NCI-H2029 treated with DMSO at 0.1 percent for 48 hours (cell line): Measurements from ENCODE around the gene SCAMP2.

ENCODE experiments used
- DNase-seq: peaks from one replicate; lab custom pipeline; 2025; lab: John Stamatoyannopoulos, UW

SCAMP2 gene

GRCh38 chr15:74838137-74838516 lies 35.0 kb downstream of the SCAMP2 start:
- no peak for DNase-seq

DNA sequence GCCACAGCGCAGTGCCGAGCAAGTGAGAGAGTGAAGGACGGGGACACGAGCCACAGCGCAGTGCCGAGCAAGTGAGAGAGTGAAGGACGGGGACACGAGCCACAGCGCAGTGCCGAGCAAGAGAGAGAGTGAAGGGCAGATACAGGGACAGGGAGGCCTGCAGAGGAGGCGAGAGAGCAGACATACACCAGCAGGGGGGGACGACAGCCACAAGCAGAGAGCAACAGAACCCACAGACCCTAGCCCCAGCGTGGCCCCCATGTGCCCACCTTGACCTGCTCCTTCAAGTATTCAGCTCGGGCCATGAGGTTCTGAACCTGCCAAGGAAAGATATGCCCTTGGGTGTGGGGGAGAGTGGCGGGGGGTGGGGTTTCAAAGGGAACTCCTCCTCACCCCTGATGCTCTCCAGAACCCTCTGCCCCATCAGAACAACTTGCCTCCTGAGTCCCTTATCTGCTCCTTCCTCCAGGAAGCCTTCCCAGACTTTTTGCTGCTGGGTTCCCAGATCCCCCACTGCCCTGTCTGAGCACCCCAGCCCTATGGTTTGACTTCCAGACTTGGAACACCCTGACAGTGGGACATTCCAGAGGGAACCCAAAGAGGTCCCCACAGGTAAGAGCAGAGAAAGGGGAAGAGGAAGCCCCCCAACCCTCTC lies 35.6 kb downstream of the SCAMP2 start:
- DNase-seq = no peak

- no peak for DNase-seq
Observed at GRCh38 chr15:74836846-74837245, 36.3 kb downstream of the SCAMP2 start.

DNA sequence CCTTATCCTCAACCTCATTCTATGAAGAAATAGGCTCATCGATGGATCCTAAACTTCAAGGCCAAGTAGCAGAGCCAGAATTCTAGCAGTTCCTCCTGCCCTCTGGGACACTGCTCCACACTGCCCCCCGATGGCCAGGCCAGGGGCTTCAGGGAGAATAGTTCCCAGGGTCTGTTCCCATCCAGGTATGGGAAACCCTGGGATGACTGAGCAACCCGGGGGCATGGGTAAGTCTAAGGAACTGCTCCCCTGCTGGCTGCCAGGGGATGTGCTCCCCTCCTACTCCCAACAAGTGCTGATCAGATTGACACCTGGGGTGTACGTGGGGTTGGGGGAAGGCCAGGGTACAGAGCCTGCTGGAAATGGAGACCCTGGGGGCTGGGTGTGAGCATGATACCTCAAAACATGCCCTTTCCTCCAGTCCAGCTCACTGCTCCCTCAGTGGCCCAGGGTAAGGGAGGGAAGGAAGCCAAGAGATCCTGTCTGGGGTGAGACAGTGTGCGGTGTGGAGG lies 37.8 kb downstream of the SCAMP2 start:
- DNase-seq = no peak

- no peak for DNase-seq
Observed at GRCh38 chr15:74833376-74834107, 39.6 kb downstream of the SCAMP2 start.

- no peak for DNase-seq
Observed at GRCh38 chr15:74832826-74833225, 40.3 kb downstream of the SCAMP2 start.

- no peak for DNase-seq
Observed at GRCh38 chr15:74831813-74832495, 41.2 kb downstream of the SCAMP2 start.

DNA sequence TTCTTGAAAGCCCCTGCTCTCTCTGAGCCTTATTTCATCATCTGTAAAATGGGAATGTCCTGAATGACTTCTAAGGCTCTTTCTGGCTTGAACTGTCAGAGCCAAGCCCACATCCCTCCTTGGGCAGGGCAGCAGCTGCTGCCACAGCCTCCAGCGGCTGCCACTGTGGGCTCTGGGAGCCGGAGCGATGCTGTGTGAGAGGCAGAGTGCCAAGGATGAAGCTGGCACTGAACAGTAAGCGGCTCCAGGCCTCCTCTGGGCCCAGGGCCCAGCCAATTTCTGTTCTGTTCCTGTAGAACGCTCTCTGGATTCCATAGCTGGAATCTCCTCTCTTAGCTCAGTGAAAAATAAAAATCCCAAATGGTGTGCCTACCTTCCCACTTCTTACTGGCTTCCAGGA lies 42.3 kb downstream of the SCAMP2 start:
- no peak for DNase-seq

DNA sequence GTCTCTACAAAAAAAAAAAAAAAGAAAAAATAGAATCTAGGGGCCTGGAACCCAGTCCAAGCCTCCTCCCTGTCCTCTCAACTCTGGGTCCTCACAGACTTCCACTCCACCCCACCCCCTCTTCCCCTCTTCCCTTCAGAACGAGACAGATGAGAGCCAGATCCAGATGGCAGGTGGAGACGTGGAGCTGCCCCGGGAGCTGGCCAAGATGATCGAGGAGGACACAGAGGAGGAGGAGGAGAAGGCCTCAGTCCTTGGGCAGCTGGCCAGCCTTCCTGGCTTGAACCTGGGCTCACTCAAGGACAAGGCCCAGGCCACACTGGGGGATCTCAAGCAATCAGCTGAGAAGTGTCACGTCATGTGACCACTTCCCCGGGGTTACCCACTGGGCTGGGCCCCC lies 43.2 kb downstream of the SCAMP2 start:
- no peak for DNase-seq

GRCh38 chr15:74829486-74829885 lies 43.7 kb downstream of the SCAMP2 start:
- no peak for DNase-seq

DNA sequence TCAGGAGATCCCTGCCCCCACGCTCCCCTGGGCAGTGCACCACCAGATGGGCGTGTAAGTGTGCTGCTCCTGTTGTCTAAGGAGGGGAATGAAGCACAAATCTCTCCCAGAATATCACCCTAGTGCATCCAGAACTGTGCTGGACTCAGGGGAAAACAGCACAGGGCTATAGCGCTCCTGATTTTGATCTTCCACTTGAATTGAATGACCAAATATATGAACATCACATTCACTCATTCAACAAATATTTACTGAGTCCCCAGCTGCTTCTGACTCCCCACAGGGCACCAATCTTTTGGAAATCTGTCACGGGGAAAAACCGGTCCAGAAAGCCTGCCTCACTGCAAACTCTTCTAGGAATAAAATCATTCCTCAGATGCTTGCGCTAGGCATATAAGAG lies 44.3 kb downstream of the SCAMP2 start:
- no peak for DNase-seq

GRCh38 chr15:74827614-74828013 lies 45.6 kb downstream of the SCAMP2 start:
- no peak for DNase-seq

DNA sequence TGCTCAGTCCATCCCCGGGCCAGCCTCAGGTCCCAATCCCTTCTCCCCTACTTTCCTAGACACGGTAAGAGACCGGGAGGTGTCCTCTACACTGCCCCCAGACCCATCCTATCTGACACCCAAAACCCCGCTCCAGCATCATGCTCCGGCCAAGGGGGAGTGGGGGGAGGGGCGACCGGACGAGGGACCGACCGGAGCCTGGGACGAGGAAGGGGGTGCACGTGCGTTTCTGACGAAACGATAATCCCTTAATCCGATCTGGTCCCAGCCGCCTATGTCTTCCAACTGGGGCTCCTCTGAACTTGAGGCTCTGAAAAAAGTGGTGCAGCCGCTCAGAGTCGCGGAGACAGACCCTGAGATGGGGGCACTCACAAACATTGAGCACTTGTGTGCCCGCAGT lies 46.2 kb downstream of the SCAMP2 start:
- no peak for DNase-seq

- no peak for DNase-seq
Observed at GRCh38 chr15:74826364-74826819, 46.8 kb downstream of the SCAMP2 start, which contains the start of gene CPLX3. Gene CPLX3 (plus strand): TSS chr15:74826627. CDS start chr15:74826704, 77 bp downstream.

DNA sequence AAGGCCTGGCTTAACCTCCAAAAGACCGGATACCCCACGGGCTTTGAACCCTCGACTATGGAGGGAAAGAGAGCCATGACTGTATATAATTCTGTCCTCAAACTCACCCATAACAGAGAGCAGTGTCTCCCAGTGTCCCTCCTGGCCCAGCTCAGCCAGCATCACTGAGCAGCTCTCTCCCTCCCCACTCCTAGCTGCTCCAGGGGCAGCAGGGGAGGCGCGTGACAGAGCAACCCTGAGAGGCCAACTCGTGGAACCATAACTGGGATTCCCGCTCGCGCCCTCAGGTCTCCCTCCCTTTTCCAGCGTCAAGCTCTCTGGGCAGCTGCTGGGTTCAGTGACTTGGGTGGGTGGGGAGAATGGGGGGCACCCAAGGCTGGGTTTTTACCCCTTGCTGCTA lies 47.3 kb downstream of the SCAMP2 start:
- DNase-seq = no peak

DNA sequence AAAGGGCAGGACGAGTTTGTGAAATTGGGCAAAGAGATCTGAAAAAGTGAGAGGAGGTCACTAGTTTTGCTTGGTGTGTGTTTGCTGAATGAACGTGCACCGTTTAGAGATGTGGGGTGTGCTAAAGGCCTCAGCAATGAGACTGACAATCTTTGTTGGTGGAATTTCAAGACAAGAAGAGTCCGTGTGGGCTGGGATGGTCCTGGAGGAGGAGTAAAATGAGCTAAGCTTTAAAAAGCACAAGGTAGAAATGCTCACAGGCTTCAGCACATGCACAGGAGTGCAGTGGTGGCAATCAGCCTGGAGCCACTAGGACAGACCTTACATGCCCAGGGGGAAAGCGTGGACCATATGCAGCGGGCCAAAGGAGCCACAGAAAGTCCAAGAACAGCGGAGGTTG lies 48.2 kb downstream of the SCAMP2 start:
- no peak for DNase-seq

DNA sequence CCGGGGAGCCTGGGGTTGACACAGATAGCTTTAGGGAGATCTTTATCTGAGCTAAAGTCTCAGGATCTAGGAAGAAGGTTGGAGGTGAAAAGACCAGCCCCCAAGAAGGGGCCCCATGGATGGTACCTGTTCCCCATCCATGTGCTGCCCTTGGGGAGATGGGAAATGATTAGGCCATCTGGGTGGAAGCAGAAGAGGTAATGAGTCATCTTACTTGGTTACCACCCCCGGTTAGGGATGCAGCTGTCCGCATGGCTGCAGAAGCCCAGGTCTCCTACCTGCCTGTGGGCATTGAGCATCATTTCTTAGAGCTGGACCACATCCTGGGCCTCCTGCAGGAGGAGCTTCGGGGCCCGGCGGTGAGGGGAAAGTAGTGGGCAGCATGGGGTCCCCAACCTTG lies 49.8 kb downstream of the SCAMP2 start:
- no peak for DNase-seq

GRCh38 chr15:74822233-74822632 lies 50.9 kb downstream of the SCAMP2 start:
- DNase-seq = no peak

DNA sequence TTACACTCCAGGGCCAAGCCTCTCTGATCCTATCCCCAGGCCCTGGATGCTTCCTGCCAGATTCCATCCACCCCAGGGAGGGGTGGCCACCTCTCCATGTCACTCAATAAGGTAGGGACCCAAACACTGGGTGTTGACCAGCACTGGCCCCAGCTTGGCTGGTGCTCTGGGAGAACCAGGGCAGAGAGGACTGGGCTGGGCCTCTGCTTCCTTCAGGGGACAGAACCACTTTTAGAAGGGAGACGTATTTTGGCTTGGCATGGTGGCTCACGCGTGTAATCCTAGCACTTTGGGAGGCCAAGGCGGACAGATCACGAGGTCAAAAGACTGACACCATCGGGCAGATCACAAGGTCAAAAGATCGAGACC lies 51.4 kb downstream of the SCAMP2 start:
- DNase-seq = no peak

DNA sequence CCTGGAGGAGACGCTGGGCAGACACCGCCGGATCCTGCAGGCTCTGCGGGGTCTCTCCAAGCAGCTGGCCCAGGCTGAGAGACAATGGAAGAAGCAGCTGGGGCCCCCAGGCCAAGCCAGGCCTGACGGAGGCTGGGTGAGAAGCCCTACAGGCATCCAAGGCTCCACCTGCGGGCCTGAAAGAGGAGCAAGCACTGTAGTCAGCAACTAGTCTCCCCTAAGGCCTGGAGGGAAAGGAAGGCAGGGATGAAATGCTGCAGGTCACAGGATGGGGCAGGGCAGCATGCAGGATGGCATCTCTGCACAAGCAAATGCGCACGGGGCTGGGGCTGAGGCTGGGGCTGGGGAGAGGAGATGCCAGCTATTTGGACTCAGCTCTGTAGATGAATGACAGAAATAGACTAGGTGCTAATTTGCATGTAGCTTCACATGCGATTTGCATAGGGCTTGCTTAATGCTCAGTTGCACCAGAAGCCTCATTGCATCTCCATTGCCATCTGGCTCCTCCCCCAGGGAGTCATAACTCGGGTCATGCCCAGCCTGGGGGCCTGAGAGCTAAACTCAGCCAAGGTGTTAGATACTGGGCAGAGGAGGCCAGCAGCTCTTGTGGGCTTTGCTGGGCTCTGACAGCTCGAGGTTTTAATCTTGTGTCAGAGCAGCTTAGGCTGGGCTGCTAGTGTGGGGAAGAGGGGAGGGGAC lies 51.9 kb downstream of the SCAMP2 start:
- DNase-seq = no peak

GRCh38 chr15:74820056-74820455 lies 53.1 kb downstream of the SCAMP2 start:
- no peak for DNase-seq

DNA sequence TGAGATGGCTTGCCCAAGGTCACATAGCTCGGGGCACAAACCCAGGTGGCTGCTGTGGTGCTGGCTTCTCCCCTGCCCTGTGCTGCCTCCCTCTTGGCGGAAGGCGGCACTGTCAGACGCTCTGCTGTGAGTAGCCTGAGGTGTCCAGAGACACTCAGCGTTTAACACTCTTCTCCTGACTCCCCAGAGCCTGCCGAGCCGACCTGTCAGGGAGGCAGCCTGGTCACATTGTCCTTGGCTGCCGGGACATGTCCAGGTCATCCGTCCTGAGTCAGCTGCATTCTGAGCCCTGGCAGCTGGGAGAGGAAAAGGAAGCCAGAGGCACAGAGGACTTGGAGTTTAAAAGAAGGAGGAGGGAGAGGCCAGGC lies 55.8 kb downstream of the SCAMP2 start:
- DNase-seq = no peak
